NCI-H2029 (cell line): ENCODE results near the gene FGFR3.

ENCODE experiments used
- DNase-seq: peaks from one replicate; lab custom pipeline; 2025; lab: John Stamatoyannopoulos, UW

The FGFR3 gene

GRCh38 chr4:1792832-1793495 lies at the start of gene FGFR3:
Gene FGFR3 (plus strand): TSS chr4:1793293. CDS start chr4:1793935, 642 bp downstream.
- DNase-seq: no peak

GRCh38 chr4:1743551-1743950 lies 49.5 kb upstream of the FGFR3 start:
- DNase-seq: no peak

GRCh38 chr4:1743975-1744374 lies 49.1 kb upstream of the FGFR3 start:
- no peak for DNase-seq

GRCh38 chr4:1744552-1744951 lies 48.5 kb upstream of the FGFR3 start:
- DNase-seq: no peak

GRCh38 chr4:1745165-1745564 lies 47.9 kb upstream of the FGFR3 start:
- DNase-seq: no peak

GRCh38 chr4:1745697-1746096 lies 47.4 kb upstream of the FGFR3 start:
- DNase-seq: no peak

- peak; percentile 21 for DNase-seq
Measured at GRCh38 chr4:1746265-1746691, 46.8 kb upstream of the FGFR3 start.

GRCh38 chr4:1746919-1747602 lies 46.0 kb upstream of the FGFR3 start:
- no peak for DNase-seq

GRCh38 chr4:1747603-1747967 lies 45.5 kb upstream of the FGFR3 start:
- DNase-seq: no peak

- peak; percentile 67 for DNase-seq
Measured at GRCh38 chr4:1748465-1748995, 44.6 kb upstream of the FGFR3 start.

GRCh38 chr4:1749370-1749769 lies 43.7 kb upstream of the FGFR3 start:
- DNase-seq: no peak

GRCh38 chr4:1749826-1750225 lies 43.3 kb upstream of the FGFR3 start:
- no peak for DNase-seq

- no peak for DNase-seq
Measured at GRCh38 chr4:1750381-1751154, 42.5 kb upstream of the FGFR3 start.

GRCh38 chr4:1751155-1751918 lies 41.8 kb upstream of the FGFR3 start:
- DNase-seq: no peak

GRCh38 chr4:1751919-1752283 lies 41.2 kb upstream of the FGFR3 start:
- DNase-seq: no peak

GRCh38 chr4:1752284-1753041 lies 40.6 kb upstream of the FGFR3 start:
- DNase-seq: peak; percentile 43

GRCh38 chr4:1753294-1753696 lies 39.8 kb upstream of the FGFR3 start:
- no peak for DNase-seq

- DNase-seq: no peak
Measured at GRCh38 chr4:1753697-1754311, 39.3 kb upstream of the FGFR3 start.

- DNase-seq: no peak
Measured at GRCh38 chr4:1754336-1754735, 38.8 kb upstream of the FGFR3 start.

- DNase-seq: no peak
Measured at GRCh38 chr4:1755297-1755696, 37.8 kb upstream of the FGFR3 start.

- DNase-seq: no peak
Measured at GRCh38 chr4:1756079-1756478, 37.0 kb upstream of the FGFR3 start.
